ENCODE results near the gene MYRIP.

DNA sequence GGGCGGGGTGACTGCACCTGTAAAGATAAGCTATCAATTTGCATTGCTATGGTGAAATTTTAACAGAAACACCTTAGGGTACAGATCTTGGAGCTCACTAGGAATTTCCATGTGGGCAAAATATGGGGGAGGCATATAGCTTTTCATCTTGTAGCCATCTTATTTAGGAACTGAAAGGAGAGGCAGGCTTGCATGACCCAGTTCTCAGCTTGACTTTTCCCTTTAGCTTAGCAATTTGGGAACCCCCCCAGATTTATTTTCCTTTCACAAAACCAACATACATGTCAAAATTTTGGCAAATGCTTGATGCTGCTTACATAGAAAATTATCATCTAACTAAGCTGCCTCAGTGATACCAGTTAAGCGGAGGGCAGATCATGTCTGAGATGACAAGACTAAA is 445.1 kb downstream of the MYRIP start:
- TF ChIP-seq POLR2A (IDR thresholded peaks at IDR 0.05; ENCODE audit: low read depth, low read length) (no peak), TAF1 (IDR thresholded peaks at IDR 0.05; ENCODE audit: low read depth, low read length) (no peak), SPI1 (IDR thresholded peaks at IDR 0.05; ENCODE audit: low read depth, low read length) (no peak), POU2F2 (IDR thresholded peaks at IDR 0.05; ENCODE audit: low read depth, low read length) (no peak)

Measured in GM12891 (cell line).